GM21390 (cell line): Measurements from ENCODE around the gene VCP.

Source experiments
- ATAC-seq: cut with Tn5 transposase; IDR thresholded peaks from one replicate; pipeline ENCODE4 v1.9.1; 2021; ENCODE audit not compliant: unreplicated experiment

Gene VCP

GRCh38 chr9:35072461-35073278 lies at the start of gene VCP:
Gene VCP (minus strand): TSS chr9:35072625. CDS start chr9:35072353, 272 bp downstream.
- peak; percentile 78 for ATAC-seq

GRCh38 chr9:35116898-35117551 lies 44.6 kb upstream of the VCP start:
- peak; percentile 32 for ATAC-seq

GRCh38 chr9:35116539-35116897 lies 44.1 kb upstream of the VCP start:
- peak; percentile 3 for ATAC-seq

GRCh38 chr9:35115680-35116538 lies 43.5 kb upstream of the VCP start, which contains the start of gene ATOSB:
Gene ATOSB (minus strand): TSS chr9:35115862. CDS start chr9:35108274, 7,588 bp downstream.
- peak; percentile 52 for ATAC-seq

- no peak for ATAC-seq
Measured at GRCh38 chr9:35114840-35115628, 42.6 kb upstream of the VCP start.

GRCh38 chr9:35114113-35114839 lies 41.9 kb upstream of the VCP start:
- ATAC-seq, result no peak

GRCh38 chr9:35112257-35113020 lies 40.0 kb upstream of the VCP start:
- ATAC-seq, result no peak

- ATAC-seq, result peak; percentile 71
Measured at GRCh38 chr9:35111001-35111933, 38.8 kb upstream of the VCP start.

- ATAC-seq, result no peak
Measured at GRCh38 chr9:35110327-35110761, 37.9 kb upstream of the VCP start.

- no peak for ATAC-seq
Measured at GRCh38 chr9:35108946-35109575, 36.6 kb upstream of the VCP start.

- no peak for ATAC-seq
Measured at GRCh38 chr9:35108461-35108860, 36.0 kb upstream of the VCP start.

GRCh38 chr9:35107297-35108290 lies 35.2 kb upstream of the VCP start:
- ATAC-seq, result no peak

GRCh38 chr9:35106343-35106730 lies 33.9 kb upstream of the VCP start:
- ATAC-seq, result no peak

- ATAC-seq, result no peak
Measured at GRCh38 chr9:35105571-35106342, 33.3 kb upstream of the VCP start.

- no peak for ATAC-seq
Measured at GRCh38 chr9:35105126-35105525, 32.7 kb upstream of the VCP start.

GRCh38 chr9:35104586-35104985 lies 32.2 kb upstream of the VCP start:
- no peak for ATAC-seq
